VCaP (cell line): ENCODE measurements around the gene AFTPH.
A peak's percentile ranks its signal among the peaks of the same experiment; 100 is the strongest.

Experiments used
- H3K27ac ChIP-seq: fragments of 450-650 bp; 2 replicates; pipeline ENCODE4 v1.5.1; 2017
- TF ChIP-seq, protein P1 (sequence below): fragments of 450-650 bp; conservative IDR thresholded peaks from 2 replicates; pipeline ENCODE4 v1.5.1; 2017; ENCODE audit warnings: mild to moderate bottlenecking, moderate library complexity

Gene AFTPH

DNA sequence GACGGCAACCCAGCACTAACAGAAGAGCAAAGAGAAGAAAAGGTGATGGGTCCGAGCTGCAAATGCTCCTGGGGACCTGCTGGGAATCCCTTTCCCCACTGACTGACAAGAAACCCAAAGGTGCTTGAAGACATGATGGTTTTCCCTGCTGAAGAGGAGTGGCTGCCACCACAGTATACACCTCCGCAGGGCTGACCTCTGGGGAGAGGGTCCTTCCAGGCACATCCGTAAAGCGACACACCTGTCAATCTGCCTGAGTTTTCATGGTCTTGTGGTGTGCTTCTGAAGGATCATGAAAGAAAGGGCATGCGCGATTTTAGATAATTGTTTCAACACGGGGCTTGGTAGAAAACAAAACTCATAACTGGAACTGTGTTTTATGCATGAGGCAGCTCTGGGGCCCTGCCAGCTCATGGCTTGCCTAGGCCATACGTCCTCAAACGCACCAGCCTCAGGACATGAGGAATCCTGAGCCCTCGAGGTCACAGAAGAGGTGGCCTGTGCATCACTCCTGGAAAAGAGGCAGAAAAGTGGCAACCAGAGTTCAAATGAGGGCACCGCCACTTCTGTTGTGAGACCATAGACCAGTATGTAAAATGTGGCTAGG lies 77.8 kb downstream of the AFTPH start:
- TF ChIP-seq, protein P1, sequence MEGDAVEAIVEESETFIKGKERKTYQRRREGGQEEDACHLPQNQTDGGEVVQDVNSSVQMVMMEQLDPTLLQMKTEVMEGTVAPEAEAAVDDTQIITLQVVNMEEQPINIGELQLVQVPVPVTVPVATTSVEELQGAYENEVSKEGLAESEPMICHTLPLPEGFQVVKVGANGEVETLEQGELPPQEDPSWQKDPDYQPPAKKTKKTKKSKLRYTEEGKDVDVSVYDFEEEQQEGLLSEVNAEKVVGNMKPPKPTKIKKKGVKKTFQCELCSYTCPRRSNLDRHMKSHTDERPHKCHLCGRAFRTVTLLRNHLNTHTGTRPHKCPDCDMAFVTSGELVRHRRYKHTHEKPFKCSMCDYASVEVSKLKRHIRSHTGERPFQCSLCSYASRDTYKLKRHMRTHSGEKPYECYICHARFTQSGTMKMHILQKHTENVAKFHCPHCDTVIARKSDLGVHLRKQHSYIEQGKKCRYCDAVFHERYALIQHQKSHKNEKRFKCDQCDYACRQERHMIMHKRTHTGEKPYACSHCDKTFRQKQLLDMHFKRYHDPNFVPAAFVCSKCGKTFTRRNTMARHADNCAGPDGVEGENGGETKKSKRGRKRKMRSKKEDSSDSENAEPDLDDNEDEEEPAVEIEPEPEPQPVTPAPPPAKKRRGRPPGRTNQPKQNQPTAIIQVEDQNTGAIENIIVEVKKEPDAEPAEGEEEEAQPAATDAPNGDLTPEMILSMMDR = no peak
- peak overlapping the region; percentile 40 for H3K27ac ChIP-seq

DNA sequence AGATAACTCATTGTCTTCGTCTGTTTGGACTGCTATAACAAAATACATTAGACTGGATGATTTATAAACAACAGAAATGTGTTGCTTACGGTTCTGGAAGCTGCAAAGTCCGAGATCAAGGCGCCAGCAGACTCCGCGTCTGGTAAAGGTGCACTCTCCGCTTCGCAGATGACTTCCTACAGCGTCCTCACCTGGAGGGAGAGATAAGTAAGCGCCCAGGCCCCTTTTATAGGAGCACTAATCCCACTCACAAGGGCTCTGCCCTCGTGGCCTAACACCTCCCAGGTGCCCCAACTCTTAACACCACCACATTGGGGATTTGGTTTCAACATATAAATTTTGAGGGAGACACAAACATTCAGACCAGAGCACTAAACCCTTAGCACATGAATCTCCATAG lies 78.3 kb downstream of the AFTPH start:
- TF ChIP-seq, protein P1 = no peak
- H3K27ac ChIP-seq = no peak overlapping the region

DNA sequence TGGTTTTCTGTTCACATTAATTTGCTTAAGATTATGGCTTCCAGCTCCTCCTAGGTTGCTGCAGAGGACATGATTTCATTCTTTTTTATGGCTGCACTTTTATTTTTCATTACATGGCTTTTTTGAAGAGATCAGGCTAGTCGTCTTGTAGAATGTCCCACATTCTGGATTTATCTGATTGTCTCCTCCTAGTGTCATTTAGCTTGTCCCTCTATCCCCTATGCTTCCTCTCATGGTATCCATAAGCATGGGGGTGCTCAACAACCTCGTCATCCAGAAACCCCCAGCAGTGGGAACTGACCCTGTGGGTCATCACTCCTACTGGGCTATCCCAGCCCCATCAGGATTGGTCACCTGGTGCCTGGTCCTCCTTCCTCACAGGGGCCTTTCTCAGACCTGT lies 80.0 kb downstream of the AFTPH start:
- TF ChIP-seq, protein P1 = no peak
- no peak overlapping the region; the same call in 1 of the 2 replicates for H3K27ac ChIP-seq

DNA sequence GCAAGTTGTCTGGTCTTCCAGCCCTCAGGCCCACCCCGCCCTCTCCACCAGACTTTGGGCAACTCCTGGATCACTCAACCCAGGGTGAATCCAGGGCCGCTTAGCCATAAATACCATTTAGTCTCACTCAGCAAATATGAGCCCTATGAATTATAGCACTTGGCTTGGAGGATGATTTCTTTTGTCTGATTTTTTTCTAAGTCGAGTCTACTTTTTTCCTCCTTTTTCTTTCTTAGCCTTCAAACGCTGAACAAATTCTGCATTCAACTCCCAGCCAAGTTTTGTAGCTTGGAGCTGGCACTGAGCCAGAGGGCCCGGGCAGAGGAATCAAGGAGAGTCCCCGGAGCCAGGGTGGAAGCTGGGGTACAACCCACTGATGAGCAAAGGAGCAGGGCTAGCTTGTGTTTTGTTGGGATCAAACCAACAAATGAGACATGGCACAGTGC lies 80.9 kb downstream of the AFTPH start:
- TF ChIP-seq, protein P1 = no peak
- peak overlapping the region; percentile 99; the same call in 1 of the 2 replicates for H3K27ac ChIP-seq

DNA sequence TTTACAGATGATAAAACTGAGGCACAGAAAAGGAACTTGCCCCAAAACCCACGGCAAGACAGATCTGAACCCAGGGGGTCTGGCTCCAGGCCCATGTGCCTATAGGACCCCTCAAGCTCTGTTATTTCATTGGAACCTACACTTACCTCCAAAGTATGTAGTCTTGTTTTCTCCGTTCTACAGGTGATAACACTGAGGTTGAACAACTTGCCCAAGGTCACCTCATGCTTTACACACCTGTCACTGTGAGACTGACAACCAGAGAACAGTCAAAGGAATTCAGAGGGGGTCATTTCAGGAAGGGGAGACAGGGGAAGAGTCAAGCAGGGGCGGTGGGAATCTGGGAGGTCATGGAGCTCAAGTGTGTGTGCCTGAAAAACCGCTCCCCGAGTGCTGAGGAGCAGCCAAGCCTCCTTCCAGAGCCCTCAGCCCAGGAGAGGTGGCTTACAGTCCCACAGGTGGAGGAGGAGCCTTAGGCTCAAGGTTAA lies 81.9 kb downstream of the AFTPH start:
- TF ChIP-seq, protein P1 = no peak
- H3K27ac ChIP-seq = peak overlapping the region; percentile 99

DNA sequence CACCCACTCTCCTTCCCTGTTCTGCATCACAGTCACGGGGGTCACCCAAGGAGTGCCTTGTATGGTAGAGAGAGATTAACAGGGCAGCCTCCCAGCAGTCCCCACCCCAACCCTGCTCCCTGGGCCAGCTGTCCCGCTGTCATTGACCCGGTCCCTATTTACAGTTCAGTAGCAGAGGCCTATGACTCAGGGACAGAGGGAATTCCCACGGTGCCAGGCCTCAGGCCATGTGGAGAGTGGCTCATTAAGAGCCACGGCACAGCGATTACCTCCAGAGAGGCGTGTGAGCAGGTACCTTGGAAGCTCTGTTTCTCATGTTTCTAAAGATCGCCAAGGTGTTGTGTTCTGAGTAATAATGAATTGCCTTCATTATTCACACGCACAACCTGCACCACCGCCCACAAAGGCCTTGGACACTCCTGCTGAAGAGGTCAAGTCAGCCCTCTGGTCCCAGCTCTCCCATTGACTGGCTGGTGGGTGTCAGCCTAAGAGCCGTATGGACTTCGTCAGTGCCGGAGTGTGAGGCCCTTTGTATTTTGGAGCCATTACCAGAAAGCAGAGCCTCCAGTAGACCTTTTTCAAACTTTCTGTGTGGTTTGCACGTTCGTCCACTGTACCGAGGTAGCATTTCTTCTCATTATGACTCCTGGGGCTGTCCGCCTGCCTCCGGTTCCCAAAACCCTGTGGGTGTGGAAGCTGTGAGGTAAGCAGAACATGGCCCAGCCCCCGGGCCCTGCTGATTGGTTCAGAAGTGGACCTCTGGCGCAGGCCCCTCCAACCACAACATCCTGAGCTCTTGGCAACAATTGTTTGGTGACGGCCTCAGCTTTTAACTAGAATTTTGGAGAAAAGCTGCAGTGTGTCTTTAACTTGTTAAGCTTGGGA lies 82.6 kb downstream of the AFTPH start:
- TF ChIP-seq, protein P1 = no peak
- H3K27ac ChIP-seq = peak overlapping the region; percentile 99

DNA sequence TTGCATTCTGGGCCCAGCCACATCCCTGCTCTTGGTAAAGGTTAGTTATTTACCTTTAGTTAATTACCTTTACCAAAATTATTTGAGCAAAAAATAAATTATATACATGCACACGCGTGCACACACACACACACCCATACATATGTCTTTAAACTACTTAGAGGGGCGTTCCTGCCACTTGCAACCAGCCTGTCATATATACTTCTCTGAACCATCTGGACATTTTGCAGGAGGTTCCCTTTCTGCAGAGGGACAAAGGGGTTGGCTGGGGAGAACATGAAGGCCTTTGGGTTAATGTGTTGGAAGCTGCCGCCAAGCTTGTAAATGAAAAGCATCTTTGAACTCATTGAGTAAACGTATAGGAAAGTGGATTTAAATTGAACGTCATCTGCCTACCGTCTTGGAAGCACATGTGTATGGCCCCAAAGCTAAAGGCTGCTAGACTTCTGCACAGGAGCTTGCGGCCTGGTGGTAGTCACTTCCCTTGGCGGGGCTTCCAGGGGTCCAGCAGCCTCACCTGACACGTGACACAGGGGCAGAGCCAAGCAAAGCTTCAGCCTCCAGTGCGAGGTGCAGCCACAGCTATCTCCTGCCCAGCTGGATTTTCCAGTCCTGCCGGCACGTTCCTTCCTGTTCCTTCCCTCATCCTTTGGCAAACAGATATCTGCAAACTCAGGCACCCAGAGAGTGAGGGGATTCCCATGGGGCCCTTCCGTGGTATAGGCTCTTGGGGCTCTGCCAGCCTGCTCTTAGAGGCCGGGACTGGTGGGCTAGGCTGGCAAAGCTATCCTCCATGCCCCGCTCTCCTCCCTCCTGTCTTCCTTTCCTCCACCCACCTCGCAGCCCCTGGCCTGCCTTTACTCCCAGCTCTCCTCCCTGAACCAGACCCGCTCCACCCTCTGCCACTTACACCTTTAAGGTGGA lies 83.5 kb downstream of the AFTPH start:
- H3K27ac ChIP-seq = peak overlapping the region; percentile 99
- TF ChIP-seq, protein P1 = no peak
